HG02943 (cell line): ENCODE data around the gene ACTN1.
"Not testable (repeated sequence)": the region's sequence is repeated elsewhere in the genome, so short reads cannot be mapped to it uniquely, and the experiment has no call there.

Source experiments
- ATAC-seq: cut with Tn5 transposase; IDR thresholded peaks from one replicate; pipeline ENCODE4 v1.9.1; 2021; ENCODE audit warnings: mild to moderate bottlenecking, low read depth, moderate library complexity; ENCODE audit not compliant: unreplicated experiment

ACTN1 gene

GRCh38 chr14:68987653-68988036 lies 8.5 kb upstream of the ACTN1 start:
- no peak for ATAC-seq

- ATAC-seq: no peak
Measured at GRCh38 chr14:68986926-68987652, 8.0 kb upstream of the ACTN1 start.

GRCh38 chr14:68986225-68986624 lies 7.1 kb upstream of the ACTN1 start:
- ATAC-seq: no peak

- ATAC-seq: no peak
Measured at GRCh38 chr14:68984686-68985085, 5.6 kb upstream of the ACTN1 start.

GRCh38 chr14:68983191-68983590 lies 4.1 kb upstream of the ACTN1 start:
- ATAC-seq: no peak

GRCh38 chr14:68982581-68982980 lies 3.5 kb upstream of the ACTN1 start:
- ATAC-seq: no peak

GRCh38 chr14:68981539-68981976 lies 2.5 kb upstream of the ACTN1 start:
- no peak for ATAC-seq

GRCh38 chr14:68981139-68981538 lies 2.0 kb upstream of the ACTN1 start:
- ATAC-seq: no peak

- ATAC-seq: no peak
Measured at GRCh38 chr14:68979722-68980451, 785 bp upstream of the ACTN1 start.

GRCh38 chr14:68978172-68978911 lies 760 bp downstream of the ACTN1 start:
- no peak for ATAC-seq

- ATAC-seq: no peak
Measured at GRCh38 chr14:68977718-68978171, 1.4 kb downstream of the ACTN1 start.

- no peak for ATAC-seq
Measured at GRCh38 chr14:68977180-68977717, 1.9 kb downstream of the ACTN1 start.

GRCh38 chr14:68976160-68977067 lies 2.7 kb downstream of the ACTN1 start:
- no peak for ATAC-seq

GRCh38 chr14:68975667-68976066 lies 3.4 kb downstream of the ACTN1 start:
- no peak for ATAC-seq

- no peak for ATAC-seq
Measured at GRCh38 chr14:68974759-68975347, 4.2 kb downstream of the ACTN1 start.

GRCh38 chr14:68973639-68974038 lies 5.5 kb downstream of the ACTN1 start:
- ATAC-seq: no peak

GRCh38 chr14:68973219-68973565 lies 5.9 kb downstream of the ACTN1 start:
- ATAC-seq: not testable (repeated sequence)

GRCh38 chr14:68972507-68973218 lies 6.4 kb downstream of the ACTN1 start:
- no peak for ATAC-seq

- no peak for ATAC-seq
Measured at GRCh38 chr14:68971411-68972035, 7.6 kb downstream of the ACTN1 start.
